SK-N-SH treated with all-trans-retinoic acid at 6 μM for 48 hours (cell line): ENCODE data around the gene DNAJC1.

Source experiments
- ATAC-seq: fragments of 200-7000 bp; cut with Tn5 transposase; 3 replicates; pipeline ENCODE4 v1.9.1; 2020; ENCODE audit warnings: mild to moderate bottlenecking, moderate library complexity
- ARNTL ChIP-seq: fragments of 450-650 bp; formaldehyde crosslinking; IDR thresholded peaks from 2 replicates; pipeline ENCODE4 v1.5.0; 2020; ENCODE audit warnings: low read depth, mild to moderate bottlenecking, moderate library complexity, borderline replicate concordance
- BACH2 ChIP-seq: fragments of 250-450 bp; sonication (Bioruptor Pico); IDR thresholded peaks from 2 replicates; pipeline ENCODE4 v1.9.0; 2021; ENCODE audit warnings: mild to moderate bottlenecking, borderline replicate concordance
- CSRNP3 ChIP-seq: fragments of 250-450 bp; sonication (Bioruptor Pico); IDR thresholded peaks from 2 replicates; pipeline ENCODE4 v1.5.1; 2021; ENCODE audit warnings: mild to moderate bottlenecking, moderate library complexity
- ESRRG ChIP-seq: fragments of 250-450 bp; sonication (Bioruptor Pico); IDR thresholded peaks from 2 replicates; pipeline ENCODE4 v1.6.1; 2021; ENCODE audit warnings: mild to moderate bottlenecking
- ISL1 ChIP-seq: fragments of 250-450 bp; sonication (Bioruptor Pico); IDR thresholded peaks from 2 replicates; pipeline ENCODE4 v2.1.2; 2022; ENCODE audit warnings: mild to moderate bottlenecking, moderate library complexity
- PATZ1 ChIP-seq: fragments of 250-450 bp; sonication (Bioruptor Pico); IDR thresholded peaks from 2 replicates; pipeline ENCODE4 v1.8.0; 2020; ENCODE audit warnings: mild to moderate bottlenecking, moderate library complexity, borderline replicate concordance
- POU6F1 ChIP-seq: fragments of 250-450 bp; sonication (Bioruptor Pico); IDR thresholded peaks from 2 replicates; pipeline ENCODE4 v1.8.0; 2021; ENCODE audit warnings: low read depth, mild to moderate bottlenecking, moderate library complexity, borderline replicate concordance
- PPARA ChIP-seq: fragments of 250-450 bp; sonication (Bioruptor Pico); IDR thresholded peaks from 2 replicates; pipeline ENCODE4 v1.5.0; 2020; ENCODE audit warnings: mild to moderate bottlenecking, borderline replicate concordance
- RARB ChIP-seq: fragments of 250-450 bp; sonication (Bioruptor Pico); IDR thresholded peaks from 2 replicates; pipeline ENCODE4 v1.8.0; 2021; ENCODE audit warnings: mild to moderate bottlenecking, moderate library complexity
- TOX ChIP-seq: fragments of 250-450 bp; sonication (Bioruptor Pico); IDR thresholded peaks from 2 replicates; pipeline ENCODE4 v1.8.0; 2021; ENCODE audit warnings: mild to moderate bottlenecking, moderate library complexity, borderline replicate concordance
- TSHZ2 ChIP-seq: fragments of 250-450 bp; sonication (Bioruptor Pico); IDR thresholded peaks from 2 replicates; pipeline ENCODE4 v1.5.0; 2020; ENCODE audit warnings: mild to moderate bottlenecking, moderate library complexity
- ZFP3 ChIP-seq: fragments of 250-450 bp; sonication (Bioruptor Pico); IDR thresholded peaks from 2 replicates; pipeline ENCODE4 v1.5.0; 2020; ENCODE audit warnings: mild to moderate bottlenecking, moderate library complexity
- ZFP30 ChIP-seq: fragments of 450-650 bp; formaldehyde crosslinking; IDR thresholded peaks from 2 replicates; pipeline ENCODE4 v1.5.0; 2022; ENCODE audit warnings: mild to moderate bottlenecking, moderate library complexity
- ZNF565 ChIP-seq: fragments of 450-650 bp; formaldehyde crosslinking; conservative IDR thresholded peaks from 2 replicates; pipeline ENCODE4 v1.5.0; 2020; ENCODE audit warnings: low read depth, mild to moderate bottlenecking, moderate library complexity
- ZNF70 ChIP-seq: fragments of 450-650 bp; formaldehyde crosslinking; IDR thresholded peaks from 2 replicates; pipeline ENCODE4 v1.5.0; 2020; ENCODE audit warnings: mild to moderate bottlenecking, moderate library complexity
- ZNF8 ChIP-seq: fragments of 450-650 bp; formaldehyde crosslinking; IDR thresholded peaks from 2 replicates; pipeline ENCODE4 v1.5.0; 2020; ENCODE audit warnings: mild to moderate bottlenecking, moderate library complexity

DNAJC1 gene

GRCh38 chr10:21989453-21990154 is 13.9 kb downstream of the DNAJC1 start (continued):
- TF ChIP-seq CSRNP3 (CRISPR knock-in tag), result no peak

GRCh38 chr10:21985541-21985940 is 18.0 kb downstream of the DNAJC1 start:
- TF ChIP-seq ZFP3 (CRISPR knock-in tag), result no peak
- TF ChIP-seq TSHZ2 (CRISPR knock-in tag), result no peak
- no peak for TF ChIP-seq BACH2 (CRISPR knock-in tag)
- no peak for TF ChIP-seq POU6F1 (CRISPR knock-in tag)
- no peak for TF ChIP-seq ZNF70 (CRISPR knock-in tag)
- no peak for TF ChIP-seq PATZ1
- TF ChIP-seq ARNTL, result no peak
- TF ChIP-seq, all 23 proteins: peak for 0
- no peak for ATAC-seq

- TF ChIP-seq POU6F1 (CRISPR knock-in tag), result no peak
- TF ChIP-seq PPARA, result no peak
- peak; percentile 90 for TF ChIP-seq ISL1 (CRISPR knock-in tag)
- TF ChIP-seq, all 23 proteins: peak for 1
- peak; percentile 48 for ATAC-seq
Observed at GRCh38 chr10:21981118-21981517, 22.4 kb downstream of the DNAJC1 start.

GRCh38 chr10:21980691-21981090 is 22.8 kb downstream of the DNAJC1 start:
- TF ChIP-seq TOX, result no peak
- TF ChIP-seq BACH2 (CRISPR knock-in tag), result no peak
- TF ChIP-seq CSRNP3 (CRISPR knock-in tag), result no peak
- TF ChIP-seq ZNF565 (CRISPR knock-in tag), result no peak
- no peak for TF ChIP-seq ZFP3 (CRISPR knock-in tag)
- no peak for TF ChIP-seq RARB (CRISPR knock-in tag)
- TF ChIP-seq ESRRG, result no peak
- TF ChIP-seq ZFP30, result no peak
- no peak for TF ChIP-seq ARNTL
- TF ChIP-seq TSHZ2 (CRISPR knock-in tag), result no peak
- TF ChIP-seq ZNF70 (CRISPR knock-in tag), result no peak
- TF ChIP-seq ZNF8, result no peak
- peak; percentile 21; the same call in 2 of the 3 replicates for ATAC-seq
